HepG2 (cell line): ENCODE measurements around the gene SIKE1. TPM values are rescaled to one million over a fixed set of nuclear protein-coding genes. Genes with fewer than 3 reads are reported as not detected.

Source experiments
- CHCHD3 ChIP-seq: sonication (generic); formaldehyde crosslinking; IDR thresholded peaks from 2 replicates; pipeline ENCODE4 v1.8.0; 2022; ENCODE audit warnings: mild to moderate bottlenecking, missing genetic modification reagents, moderate library complexity
- E2F1 ChIP-seq: sonication (generic); formaldehyde crosslinking; IDR thresholded peaks from 2 replicates; pipeline ENCODE4 v1.5.0; 2020; ENCODE audit warnings: missing genetic modification reagents
- HMGXB4 ChIP-seq, 2 experiments: sonication (generic) in 1 of 2; formaldehyde crosslinking in 1 of 2; IDR thresholded peaks; 2 replicates each; pipeline versions ENCODE4 v1.4.0 to v1.6.1; 2018 to 2020; ENCODE audit warnings: missing genetic modification reagents in 2 of 2, borderline replicate concordance in 1 of 2, low read depth in 1 of 2, mild to moderate bottlenecking in 1 of 2, missing biosample characterization in 1 of 2
- MBD4 ChIP-seq: IDR thresholded peaks from 2 replicates; pipeline ENCODE4 v1.6.1; 2012; ENCODE audit warnings: low read length, inconsistent platforms, borderline replicate concordance
- NFE2L2 ChIP-seq: fragments of 150-350 bp; IDR thresholded peaks from 2 replicates; pipeline ENCODE4 v1.6.1; 2014; ENCODE audit warnings: low read length
- PAX8 ChIP-seq: sonication (generic); formaldehyde crosslinking; IDR thresholded peaks from 2 replicates; pipeline ENCODE4 v1.8.0; 2022; ENCODE audit warnings: mild to moderate bottlenecking, missing genetic modification reagents, borderline replicate concordance
- POLR2AphosphoS2 ChIP-seq: IDR thresholded peaks from 2 replicates; pipeline ENCODE4 v1.6.1; 2011; ENCODE audit warnings: low read depth, low read length, improper control_type of control experiment
- RAD21 ChIP-seq: fragments of 450-650 bp; formaldehyde crosslinking; IDR thresholded peaks from 2 replicates; pipeline ENCODE4 v1.5.0; 2020; ENCODE audit warnings: mild to moderate bottlenecking
- RNF2 ChIP-seq: fragments of 450-650 bp; conservative IDR thresholded peaks from 2 replicates; pipeline ENCODE4 v1.6.1; 2016; ENCODE audit warnings: low read depth
- TBP ChIP-seq: sonication (generic); formaldehyde crosslinking; IDR thresholded peaks from 2 replicates; pipeline ENCODE4 v1.5.0; 2020; ENCODE audit warnings: missing genetic modification reagents
- THRA ChIP-seq: sonication (generic); formaldehyde crosslinking; IDR thresholded peaks from 2 replicates; pipeline ENCODE4 v1.4.0; 2020; ENCODE audit warnings: missing genetic modification reagents, borderline replicate concordance
- U2AF2 ChIP-seq: fragments of 200-400 bp; formaldehyde crosslinking; IDR thresholded peaks from 2 replicates; pipeline ENCODE4 v1.6.1; 2017; ENCODE audit warnings: low read depth, mild to moderate bottlenecking, low read length
- ZBTB2 ChIP-seq: sonication (generic); formaldehyde crosslinking; IDR thresholded peaks from 2 replicates; pipeline ENCODE4 v1.8.0; 2022; ENCODE audit warnings: low read depth, missing genetic modification reagents
- ZFX ChIP-seq: sonication (generic); formaldehyde crosslinking; IDR thresholded peaks from 2 replicates; pipeline ENCODE4 v1.4.0; 2020; ENCODE audit warnings: mild to moderate bottlenecking, low read depth, missing genetic modification reagents, moderate library complexity
- ZNF230 ChIP-seq: sonication (generic); formaldehyde crosslinking; IDR thresholded peaks from 2 replicates; pipeline ENCODE4 v1.4.0; 2020; ENCODE audit warnings: mild to moderate bottlenecking, missing genetic modification reagents
- ZNF329 ChIP-seq: sonication (generic); formaldehyde crosslinking; IDR thresholded peaks from 2 replicates; pipeline ENCODE4 v1.9.0; 2021; ENCODE audit warnings: low read depth, mild to moderate bottlenecking, missing genetic modification reagents
- ZNF354B ChIP-seq: sonication (generic); formaldehyde crosslinking; IDR thresholded peaks from 2 replicates; pipeline ENCODE4 v1.8.0; 2022; ENCODE audit warnings: mild to moderate bottlenecking, missing genetic modification reagents
- ZNF547 ChIP-seq: sonication (generic); formaldehyde crosslinking; IDR thresholded peaks from 2 replicates; pipeline ENCODE4 v1.5.1; 2020; ENCODE audit warnings: mild to moderate bottlenecking, missing genetic modification reagents
- ZNF550 ChIP-seq: sonication (generic); formaldehyde crosslinking; IDR thresholded peaks from 2 replicates; pipeline ENCODE4 v1.4.0; 2020; ENCODE audit warnings: mild to moderate bottlenecking, missing genetic modification reagents, borderline replicate concordance
- ZNF569 ChIP-seq: sonication (generic); formaldehyde crosslinking; IDR thresholded peaks from 2 replicates; pipeline ENCODE4 v1.5.0; 2020; ENCODE audit warnings: mild to moderate bottlenecking, missing genetic modification reagents, moderate library complexity, borderline replicate concordance
- ZNF614 ChIP-seq: IDR thresholded peaks from 2 replicates; pipeline ENCODE4 v1.6.1; 2018; ENCODE audit warnings: missing biosample characterization, missing genetic modification reagents, inconsistent platforms, borderline replicate concordance
- ZNF713 ChIP-seq: sonication (generic); formaldehyde crosslinking; IDR thresholded peaks from 2 replicates; pipeline ENCODE4 v1.4.0; 2020; ENCODE audit warnings: mild to moderate bottlenecking, missing genetic modification reagents
- polyA plus RNA-seq, 8 experiments: library from polyadenylated mRNA; depleted of rRNA in 3 of 8; stranded (reverse) in 7 of 8; unstranded in 1 of 8; fragments of >200 nt; fragmentation: Illumina TruSeq in 4 of 8; extraction: Trizol in 4 of 8; gene quantifications; 2 replicates each; pipeline versions ENCODE4 v1.2.1 to v1.2.3, GENCODE V29; 2011 to 2016; ENCODE audit warnings: low read depth in 4 of 8, missing spikeins in 1 of 8, mixed read lengths in 1 of 8; ENCODE audit not compliant: insufficient read depth in 1 of 8
- total RNA-seq, 5 experiments: library from RNA; depleted of rRNA; stranded (reverse); fragments of >200 nt; fragmentation: Illumina TruSeq; extraction: Trizol; gene quantifications; 2 replicates each; pipeline ENCODE4 v1.2.3, GENCODE V29; 2016; ENCODE audit warnings: low read depth in 1 of 5

Gene SIKE1
- total and polyA plus RNA-seq, 2 of the 13 experiments (the other 11 are each of a cell fraction or from before 2014, with no cell fraction given): 36.5 to 58.4 TPM

- TF ChIP-seq RNF2 (0 out of 2 replicates have a peak, but pooled peaks have one; percentile 23), NFE2L2 (no peak), HMGXB4 (CRISPR knock-in tag; IDR thresholded peaks at IDR 0.05; ENCODE audit: borderline replicate concordance in 1 of 2, low read depth in 1 of 2) (peak; percentile 80 to 94), ZNF713 (CRISPR knock-in tag) (no peak), ZNF550 (CRISPR knock-in tag) (no peak), E2F1 (CRISPR knock-in tag) (no peak; the same call in 1 of the 2 replicates), TBP (CRISPR knock-in tag) (0 out of 2 replicates have a peak, but pooled peaks have one; percentile 9), ZFX (peak; percentile 76), THRA (CRISPR knock-in tag) (no peak; the same call in 1 of the 2 replicates), RAD21 (CRISPR knock-in tag) (peak; percentile 6; the same call in 1 of the 2 replicates), PAX8 (CRISPR knock-in tag) (no peak), ZNF329 (CRISPR knock-in tag) (no peak), ZNF569 (CRISPR knock-in tag) (no peak), POLR2AphosphoS2 (peak; percentile 88; the same call in 1 of the 2 replicates), CHCHD3 (CRISPR knock-in tag) (0 out of 2 replicates have a peak, but pooled peaks have one; percentile 23), ZNF230 (CRISPR knock-in tag) (no peak; the same call in 1 of the 2 replicates), ZNF354B (CRISPR knock-in tag) (no peak), ZNF547 (CRISPR knock-in tag) (peak; percentile 89), MBD4 (no peak), U2AF2 (peak; percentile 78; the same call in 1 of the 2 replicates), ZBTB2 (CRISPR knock-in tag) (peak; percentile 68), ZNF614 (CRISPR knock-in tag) (no peak)
Measured at GRCh38 chr1:114757455-114758255, 22.8 kb downstream of the SIKE1 start, which contains the start of gene CSDE1 (continued).
